ENCODE measurements around the gene LARP1. TPM values are rescaled to one million over a fixed set of nuclear protein-coding genes. Genes with fewer than 3 reads are reported as not detected.
"Not testable (repeated sequence)": the region's sequence is repeated elsewhere in the genome, so short reads cannot be mapped to it uniquely, and the experiment has no call there.

The LARP1 gene
- total RNA-seq, 1 donor from 2014 or later, result 157 TPM

DNA sequence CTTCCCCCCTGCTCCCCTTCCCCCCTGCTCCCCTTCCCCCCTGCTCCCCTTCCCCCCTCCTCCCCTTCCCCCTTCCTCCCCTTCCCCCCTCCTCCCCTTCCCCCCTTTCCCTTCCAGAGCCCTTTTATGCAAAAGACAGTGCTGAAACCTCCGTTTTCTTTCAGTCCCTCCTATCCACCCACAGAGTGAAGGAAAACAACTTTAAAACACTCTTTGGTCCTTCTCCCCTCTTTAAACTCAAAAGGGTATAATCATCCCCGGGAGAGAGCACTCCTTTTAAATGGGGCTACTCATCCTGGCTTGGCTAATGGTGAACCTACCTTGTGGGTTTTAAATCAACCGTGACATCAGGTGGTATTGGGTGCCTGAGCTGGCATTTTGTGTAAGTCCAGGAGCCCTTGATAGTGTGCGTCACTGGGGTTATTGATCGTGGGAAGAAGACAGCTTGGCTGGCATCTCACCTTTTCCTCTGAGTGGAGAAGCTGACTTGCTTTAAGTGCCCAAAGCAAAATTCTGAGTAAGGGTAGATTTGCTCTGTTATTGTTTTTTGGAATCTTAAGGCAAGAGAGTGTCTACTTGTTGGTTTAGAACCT lies 2.7 kb downstream of the LARP1 start:
- no peak for ATAC-seq
- intact Hi-C loops (cut with DNase I), result no loop called here

GRCh38 chr5:154758493-154758892 lies 3.3 kb downstream of the LARP1 start:
- DNase-seq (ENCODE audit: low spot score), result no peak
- intact Hi-C loops (cut with DNase I), result no loop called here
- no peak for ATAC-seq

More for the DNA sequence above, 2.7 kb downstream of the LARP1 start:
- no peak for DNase-seq (ENCODE audit: low spot score)

DNA sequence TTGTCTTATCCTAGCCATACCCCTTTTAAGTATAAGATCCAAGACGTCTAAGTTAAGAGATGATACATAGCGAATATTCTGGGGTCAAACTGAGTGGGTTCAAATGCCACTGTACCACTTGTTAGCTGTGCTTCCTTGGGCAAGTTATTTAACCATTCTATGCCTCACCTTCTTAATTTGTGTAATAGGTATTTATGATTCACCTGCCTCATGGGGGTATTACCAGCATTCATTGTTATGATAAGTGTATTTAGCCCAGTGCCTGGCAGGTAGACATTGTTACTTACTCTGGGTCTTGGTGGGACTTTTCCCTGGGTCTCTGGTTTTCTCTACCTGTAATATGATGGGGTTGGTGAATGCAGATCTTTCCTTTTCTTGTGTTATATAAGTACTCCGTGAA lies 3.8 kb downstream of the LARP1 start:
- ATAC-seq, result no peak
- no peak for DNase-seq (ENCODE audit: low spot score)
- intact Hi-C loops (cut with DNase I), result no loop called here

DNA sequence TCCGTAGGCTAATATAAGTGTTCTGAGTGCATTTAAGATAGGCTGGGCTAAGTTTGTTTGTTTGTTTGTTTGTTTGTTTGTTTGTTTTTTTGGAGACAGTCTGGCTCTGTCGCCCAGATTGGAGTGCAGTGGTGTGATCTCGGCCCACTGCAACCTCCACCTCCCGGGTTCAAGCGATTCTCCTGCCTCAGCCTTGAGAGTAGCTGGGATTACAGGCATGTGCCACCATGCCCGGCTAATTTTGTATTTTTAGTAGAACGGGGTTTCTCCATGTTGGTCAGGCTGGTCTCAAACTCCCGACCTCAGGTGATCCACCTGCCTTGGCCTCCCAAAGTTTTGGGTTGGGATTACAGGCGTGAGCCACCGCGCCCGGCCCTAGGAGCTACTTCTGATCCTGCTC lies 4.7 kb downstream of the LARP1 start:
- ATAC-seq; intact Hi-C loops (cut with DNase I); DNase-seq (ENCODE audit: low spot score): not testable (repeated sequence)

DNA sequence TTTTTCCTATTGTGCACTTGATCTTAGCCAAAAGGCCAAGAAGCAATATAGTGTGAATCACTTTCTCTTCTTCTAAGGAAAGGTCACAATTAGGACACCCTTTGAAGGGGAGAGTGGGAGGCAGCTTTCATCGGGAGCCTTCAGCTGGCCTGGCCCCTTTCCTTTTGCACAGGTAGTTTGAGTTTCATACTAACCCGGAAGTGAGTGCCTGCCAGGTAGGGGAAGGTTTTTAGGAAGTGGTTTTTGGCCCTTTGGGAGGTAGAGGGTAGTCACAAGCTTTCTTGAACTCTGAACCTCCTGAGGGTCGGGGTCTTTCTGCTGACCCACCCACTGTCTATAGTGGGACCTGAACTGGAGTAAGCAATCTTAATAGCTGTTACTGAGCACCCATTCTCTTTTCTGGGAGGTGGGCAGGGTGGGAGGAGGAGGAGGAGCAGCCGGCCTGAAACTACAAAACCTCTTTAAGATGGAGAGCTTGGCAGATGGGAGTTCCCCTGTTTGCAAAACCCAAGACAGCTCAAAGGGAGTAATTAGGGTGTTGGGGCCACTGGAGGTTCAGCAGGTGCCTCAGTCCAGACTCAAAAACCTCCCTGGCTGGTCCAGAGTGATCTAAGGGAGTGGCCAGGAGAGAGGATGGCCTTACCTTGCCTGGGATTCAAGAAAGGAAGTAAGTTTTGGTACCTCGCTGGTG lies 6.0 kb downstream of the LARP1 start:
- intact Hi-C loops (cut with DNase I), result no loop called here
- no peak for DNase-seq (ENCODE audit: low spot score)
- ATAC-seq, result no peak

DNA sequence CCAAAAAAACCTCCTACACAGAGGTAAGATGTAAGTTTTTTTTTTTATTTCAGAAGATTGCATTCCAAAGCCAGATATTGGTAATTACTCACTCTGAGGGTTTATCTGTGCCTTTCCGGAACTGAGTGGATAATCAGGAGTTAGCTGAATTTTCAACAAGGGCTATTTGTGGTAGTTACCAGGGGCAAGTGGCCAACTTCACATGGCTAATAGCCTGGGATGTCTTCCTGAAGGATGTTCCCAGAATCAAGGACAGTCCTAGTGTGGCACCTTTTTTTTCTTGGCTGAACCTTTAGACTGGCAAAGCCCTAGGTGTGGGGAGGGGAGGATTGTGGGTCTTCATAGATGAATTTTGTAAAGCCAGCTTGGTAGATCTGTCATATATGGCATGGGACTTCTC lies 7.1 kb downstream of the LARP1 start:
- intact Hi-C loops (cut with DNase I), result no loop called here
- DNase-seq (ENCODE audit: low spot score), result no peak
- no peak for ATAC-seq

DNA sequence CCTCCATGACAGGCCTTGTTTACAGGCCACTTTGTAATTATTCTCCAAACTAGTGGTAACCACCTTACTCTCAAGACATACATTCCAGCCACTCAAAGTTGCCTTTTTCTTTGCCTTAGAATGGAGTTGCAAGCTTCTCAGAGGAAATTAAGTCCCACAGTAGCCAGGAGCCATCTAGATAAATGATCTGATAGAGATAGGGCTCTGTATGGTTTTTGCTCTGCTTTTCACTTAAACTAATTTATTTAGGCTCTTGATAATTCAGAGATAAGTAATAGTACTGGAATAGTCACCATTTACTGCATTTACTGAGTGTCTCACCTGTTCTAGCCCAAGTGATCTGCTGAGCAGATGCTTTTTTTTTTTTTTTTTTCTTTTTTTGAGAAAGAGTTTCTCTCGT lies 7.5 kb downstream of the LARP1 start:
- ATAC-seq, result no peak
- no peak for DNase-seq (ENCODE audit: low spot score)
- intact Hi-C loops (cut with DNase I), result no loop called here

- DNase-seq (ENCODE audit: low spot score) (no peak), ATAC-seq (no peak)
- intact Hi-C loops (cut with DNase I), result no loop called here
Measured at GRCh38 chr5:154764967-154765366, 9.8 kb downstream of the LARP1 start.

DNA sequence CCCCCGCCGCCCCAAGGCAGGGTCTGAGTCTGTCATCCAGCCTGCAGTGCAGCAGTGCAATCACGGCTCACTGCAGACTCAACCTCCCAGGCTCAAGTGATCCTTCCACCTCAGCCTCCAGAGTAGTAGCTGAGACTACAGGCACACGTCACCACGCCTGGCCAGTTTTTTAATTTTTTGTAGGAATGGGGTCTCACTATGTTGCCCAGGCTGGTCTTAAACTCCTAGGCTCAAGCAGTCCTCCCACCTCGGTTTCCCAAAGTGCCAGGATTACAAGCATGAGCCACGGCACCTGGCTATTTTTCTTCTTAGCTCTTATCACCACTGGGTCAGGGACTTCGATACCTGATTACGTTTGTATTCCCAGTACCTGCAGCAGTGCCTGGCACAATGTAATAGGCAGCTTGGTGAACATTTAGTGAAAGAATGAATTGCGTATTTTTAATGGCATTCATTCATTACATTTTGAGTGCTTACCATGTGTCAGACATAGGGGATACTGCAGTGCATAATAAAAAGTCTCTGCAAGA lies 10.3 kb downstream of the LARP1 start:
- ATAC-seq, result no peak

DNA sequence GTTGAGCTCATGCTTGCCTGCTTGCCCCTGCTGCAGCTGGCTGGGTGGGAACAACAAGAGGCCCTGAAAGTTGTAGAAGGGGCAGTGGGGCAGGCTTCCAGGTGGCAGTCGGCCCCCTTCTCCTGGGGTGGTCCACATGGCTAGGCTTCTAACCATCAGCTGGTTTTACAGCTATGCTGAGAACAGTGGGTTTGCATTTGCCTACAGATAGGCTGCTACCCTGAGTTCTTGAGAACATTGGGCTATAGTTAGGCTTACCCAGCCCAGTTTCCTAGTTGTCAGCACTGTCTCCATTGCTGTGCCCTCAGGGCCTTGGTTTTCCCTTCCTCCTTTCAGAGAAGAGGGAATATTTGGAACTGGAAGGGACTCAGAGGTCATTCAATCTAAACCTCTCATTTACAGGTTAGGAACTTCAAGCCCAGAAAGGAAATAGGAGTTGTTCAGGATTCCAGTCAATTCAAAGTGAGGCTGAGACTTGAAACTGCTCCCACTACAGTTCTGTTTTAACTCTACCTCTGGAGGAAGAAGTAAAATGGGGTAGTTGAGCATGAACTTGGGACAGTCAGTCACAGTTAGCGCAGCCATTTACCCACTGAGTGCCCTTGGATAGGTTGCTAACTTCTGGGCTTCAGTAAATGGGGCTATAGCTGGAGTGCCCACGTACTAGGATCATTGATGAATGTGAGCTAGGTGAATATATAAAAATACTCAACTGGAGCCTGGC lies 11.5 kb downstream of the LARP1 start:
- DNase-seq (ENCODE audit: low spot score) (no peak), ATAC-seq (no peak)
- intact Hi-C loops (cut with DNase I), result no loop called here

More for the DNA sequence above, 10.3 kb downstream of the LARP1 start:
- intact Hi-C loops (cut with DNase I), result no loop called here
- no peak for DNase-seq (ENCODE audit: low spot score)

DNA sequence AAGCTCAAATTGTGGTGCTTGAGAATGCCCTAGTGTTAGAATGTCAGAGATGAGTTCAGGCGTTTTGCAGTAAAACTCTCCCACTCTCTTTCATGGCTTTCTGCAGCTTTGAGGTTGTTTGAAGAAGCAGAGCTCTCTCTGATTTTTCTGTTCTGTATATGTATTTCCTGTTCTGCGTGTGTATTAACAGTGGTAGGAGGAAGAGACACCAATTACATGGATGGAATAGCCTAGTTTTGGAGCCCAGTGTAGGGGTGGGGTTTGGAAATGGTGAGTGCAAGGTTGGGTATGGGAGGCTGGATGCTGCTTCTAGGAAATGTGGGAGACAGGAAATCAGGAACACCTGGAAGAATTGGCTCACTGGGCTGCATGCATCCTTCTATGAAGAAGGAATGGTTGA lies 12.4 kb downstream of the LARP1 start:
- ATAC-seq, result no peak
- intact Hi-C loops (cut with DNase I), result no loop called here
- no peak for DNase-seq (ENCODE audit: low spot score)

GRCh38 chr5:154768207-154768606 lies 13.0 kb downstream of the LARP1 start:
- intact Hi-C loops (cut with DNase I), result no loop called here
- no peak for DNase-seq (ENCODE audit: low spot score)
- no peak for ATAC-seq

GRCh38 chr5:154770111-154770510 lies 14.9 kb downstream of the LARP1 start:
- intact Hi-C loops (cut with DNase I), result no loop called here
- ATAC-seq (no peak), DNase-seq (ENCODE audit: low spot score) (no peak)

GRCh38 chr5:154771383-154771901 lies 16.3 kb downstream of the LARP1 start:
- ATAC-seq (peak; percentile 85), DNase-seq (ENCODE audit: low spot score) (no peak)
- intact Hi-C loops (cut with DNase I), result no loop called here

GRCh38 chr5:154773326-154773725 lies 18.1 kb downstream of the LARP1 start:
- intact Hi-C loops (cut with DNase I), result no loop called here
- ATAC-seq, result no peak
- peak; percentile 25 for DNase-seq (ENCODE audit: low spot score)

- intact Hi-C loops (cut with DNase I), result no loop called here
Measured at GRCh38 chr5:154776167-154776566, 21.0 kb downstream of the LARP1 start.

DNA sequence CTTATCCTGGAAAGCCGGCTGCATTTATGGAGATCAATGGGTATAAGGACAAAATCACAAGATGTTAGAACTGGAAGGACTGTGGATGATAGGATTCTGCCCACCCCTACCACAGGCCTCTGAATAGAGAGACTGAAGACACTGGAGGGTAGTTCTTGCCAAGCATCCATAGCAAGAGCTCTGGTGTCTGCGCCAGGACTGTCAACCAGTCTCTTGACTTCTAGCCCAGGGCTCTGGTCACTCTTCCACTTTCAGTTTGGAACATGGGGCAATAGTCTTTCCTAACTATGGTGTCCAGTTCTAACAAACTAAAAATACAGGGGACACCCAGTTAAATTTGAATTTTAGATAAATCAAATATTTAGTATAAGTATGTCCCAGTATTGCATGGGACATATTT lies 23.4 kb downstream of the LARP1 start:
- ATAC-seq (no peak), DNase-seq (ENCODE audit: low spot score) (no peak)
- intact Hi-C loops (cut with DNase I), result no loop called here

More at GRCh38 chr5:154776167-154776566, 21.0 kb downstream of the LARP1 start:
- no peak for ATAC-seq
- DNase-seq (ENCODE audit: low spot score), result peak; percentile 2

DNA sequence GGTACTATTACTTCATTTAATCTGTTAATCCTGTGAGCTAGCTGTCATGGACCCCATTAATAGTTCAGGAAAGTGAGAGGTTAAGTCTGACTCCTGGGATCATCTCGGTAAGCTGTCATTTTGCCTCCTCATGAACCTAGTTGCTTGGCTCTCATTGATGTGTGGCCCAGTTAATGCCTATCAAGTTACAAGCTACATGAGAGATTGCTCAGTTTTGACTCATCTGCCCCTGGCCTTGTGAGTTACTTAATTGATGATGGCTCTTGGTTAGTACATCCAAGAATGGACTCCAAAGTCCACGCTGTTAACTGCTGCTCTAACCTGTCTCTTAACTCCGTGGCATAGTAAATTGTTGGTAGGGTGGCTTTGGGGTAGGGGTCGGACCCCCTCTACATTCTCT lies 23.9 kb downstream of the LARP1 start:
- DNase-seq (ENCODE audit: low spot score) (no peak), ATAC-seq (peak; percentile 39)
- intact Hi-C loops (cut with DNase I), result no loop called here

GRCh38 chr5:154780128-154780527 lies 25.0 kb downstream of the LARP1 start:
- ATAC-seq (no peak), DNase-seq (ENCODE audit: low spot score) (no peak)
- intact Hi-C loops (cut with DNase I), result no loop called here

GRCh38 chr5:154782326-154782725 lies 27.1 kb downstream of the LARP1 start:
- intact Hi-C loops (cut with DNase I), result no loop called here
- DNase-seq (ENCODE audit: low spot score) (no peak), ATAC-seq (peak; percentile 54)
